Measurements from ENCODE around the gene WARS2.

WARS2 gene

GRCh38 chr1:118982266-118982665 is 158.2 kb downstream of the WARS2 start:
- no peak for DNase-seq

- DNase-seq, result no peak
Measured at GRCh38 chr1:118981436-118981835, 159.0 kb downstream of the WARS2 start.
